CD14-positive monocyte (primary cell): ENCODE measurements around the gene PLCG1. TPM values are rescaled to one million over a fixed set of nuclear protein-coding genes. Genes with fewer than 3 reads are reported as not detected.

Source experiments
- DNase-seq, 3 donors: peaks; one replicate each; pipeline ENCODE4 v3.0.0-alpha.2; 2011 to 2022
- H2AFZ ChIP-seq: 2 replicates; pipeline ENCODE4 v1.6.0; 2012; ENCODE audit warnings: mild to moderate bottlenecking, low read depth, low read length, inconsistent platforms; ENCODE audit not compliant: insufficient read depth, poor library complexity, severe bottlenecking
- H3K27ac ChIP-seq, 2 donors: 1 replicate in 1 of 2; 2 replicates in 1 of 2; pipeline ENCODE4 v1.5.1; 2012 to 2013; ENCODE audit warnings: low read length in 2 of 2, control low read depth in 1 of 2, inconsistent platforms in 1 of 2, low read depth in 1 of 2, mild to moderate bottlenecking in 1 of 2
- H3K27me3 ChIP-seq, 2 donors: one replicate each; pipeline versions ENCODE4 v1.6.0 to v1.6.1; 2011 to 2013; ENCODE audit warnings: low read length in 2 of 2; ENCODE audit not compliant: control insufficient read depth in 2 of 2, insufficient read depth in 2 of 2
- H3K36me3 ChIP-seq, 2 donors: replicated peaks in 1 of 2; 1 replicate in 1 of 2; 2 replicates in 1 of 2; pipeline versions ENCODE4 v1.5.1 to v1.6.1; 2012 to 2013; ENCODE audit warnings: low read length in 2 of 2, control low read depth in 1 of 2, inconsistent platforms in 1 of 2, mild to moderate bottlenecking in 1 of 2; ENCODE audit not compliant: insufficient read depth in 2 of 2, control insufficient read depth in 1 of 2
- H3K4me1 ChIP-seq, 2 donors: 1 replicate in 1 of 2; 2 replicates in 1 of 2; pipeline versions ENCODE4 v1.5.1 to v1.6.1; 2012 to 2013; ENCODE audit warnings: low read length in 2 of 2, control low read depth in 1 of 2, inconsistent platforms in 1 of 2, mild to moderate bottlenecking in 1 of 2, moderate library complexity in 1 of 2; ENCODE audit not compliant: insufficient read depth in 2 of 2, control insufficient read depth in 1 of 2
- H3K4me2 ChIP-seq: replicated peaks from 2 replicates; pipeline ENCODE3; 2012; ENCODE audit warnings: low read length, moderate library complexity, mild to moderate bottlenecking; ENCODE audit not compliant: poor library complexity, severe bottlenecking; ENCODE audit errors: extremely low read depth
- H3K4me3 ChIP-seq, 3 experiments: fragments of 200-600 bp in 1 of 3; sonication (generic) in 1 of 3; replicated peaks in 1 of 3; 1 replicate in 2 of 3; 2 replicates in 1 of 3; pipeline ENCODE4 v1.5.1; 2011 to 2013; ENCODE audit warnings: low read length in 3 of 3, mild to moderate bottlenecking in 3 of 3, control low read depth in 2 of 3, low read depth in 2 of 3, inconsistent platforms in 1 of 3, moderate library complexity in 1 of 3
- H3K79me2 ChIP-seq: 2 replicates; pipeline ENCODE4 v1.6.0; 2012; ENCODE audit warnings: mild to moderate bottlenecking, control low read depth, inconsistent platforms, low read length, moderate library complexity; ENCODE audit not compliant: insufficient read depth
- H3K9ac ChIP-seq: 2 replicates; pipeline ENCODE4 v1.6.0; 2017; ENCODE audit warnings: low read length, mild to moderate bottlenecking; ENCODE audit not compliant: insufficient read depth, poor library complexity, severe bottlenecking
- H3K9me3 ChIP-seq, 2 donors: replicated peaks in 1 of 2; 1 replicate in 1 of 2; 2 replicates in 1 of 2; pipeline versions ENCODE4 v1.5.1 to v1.6.1; 2012 to 2013; ENCODE audit warnings: low read length in 2 of 2, control low read depth in 1 of 2; ENCODE audit not compliant: control insufficient read depth in 1 of 2, insufficient read depth in 1 of 2
- H4K20me1 ChIP-seq: 2 replicates; pipeline ENCODE4 v1.6.0; 2012; ENCODE audit warnings: mild to moderate bottlenecking, low read length, control low read depth, moderate library complexity; ENCODE audit not compliant: insufficient read depth
- H3K27ac Mint-ChIP-seq, 7 donors: one replicate each; pipeline ENCODE4 v1.8.0; 2020; ENCODE audit warnings: mild to moderate bottlenecking in 7 of 7, mixed read lengths in 7 of 7, moderate library complexity in 6 of 7, inconsistent platforms in 2 of 7
- H3K27me3 Mint-ChIP-seq, 3 donors: one replicate each; pipeline ENCODE4 v1.8.0; 2021 to 2022; ENCODE audit warnings: low read depth in 3 of 3, mild to moderate bottlenecking in 3 of 3, mixed read lengths in 3 of 3, moderate library complexity in 3 of 3, inconsistent platforms in 1 of 3
- H3K36me3 Mint-ChIP-seq, 2 donors: one replicate each; pipeline ENCODE4 v1.8.0; 2020; ENCODE audit warnings: mixed read lengths in 2 of 2, inconsistent platforms in 1 of 2, mild to moderate bottlenecking in 1 of 2
- H3K4me1 Mint-ChIP-seq: one replicate; pipeline ENCODE4 v1.8.0; 2020; ENCODE audit warnings: mild to moderate bottlenecking, mixed read lengths
- H3K4me3 Mint-ChIP-seq, 2 donors: one replicate each; pipeline ENCODE4 v1.8.0; 2020; ENCODE audit warnings: mild to moderate bottlenecking in 2 of 2, mixed read lengths in 2 of 2, moderate library complexity in 1 of 2
- H3K9me3 Mint-ChIP-seq, 7 donors: one replicate each; pipeline ENCODE4 v1.8.0; 2020 to 2022; ENCODE audit warnings: mixed read lengths in 7 of 7, mild to moderate bottlenecking in 6 of 7, moderate library complexity in 6 of 7, inconsistent platforms in 2 of 7
- CTCF ChIP-seq: fragments of 200-600 bp; IDR thresholded peaks from one replicate; pipeline ENCODE4 v1.8.0; 2022; ENCODE audit warnings: antibody characterized with exemption, mild to moderate bottlenecking
- WGBS: methylation state at CpG from one replicate; pipeline ENCODE4 v1.1.5; 2013; ENCODE audit warnings: missing lambda C conversion rate; ENCODE audit not compliant: insufficient coverage; 5-methylcytosine and 5-hydroxymethylcytosine counted together
- intact Hi-C, 2 donors: fragments of 100-400 bp; cut with micrococcal nuclease; formaldehyde crosslinking; loops; one replicate each; pipeline versions ENCODE4 v1.15.0 to v1.15.1; 2023
- polyA plus RNA-seq, 3 donors: library from polyadenylated mRNA; depleted of rRNA in 1 of 3; unstranded in 2 of 3; stranded (reverse) in 1 of 3; fragments of 300-500 nt in 2 of 3; fragments of >200 nt in 1 of 3; fragmentation: Illumina TruSeq in 2 of 3; gene quantifications; 1 replicate in 2 of 3; 2 replicates in 1 of 3; pipeline ENCODE4 v1.2.3, GENCODE V29; 2012 to 2021

The PLCG1 gene
- polyA plus RNA-seq, 3 donors: 0.33 to 3.8 (median 1.0) TPM

GRCh38 chr20:41118632-41119031, 18.7 kb upstream of the PLCG1 start:
- Mint-ChIP-seq H3K4me3 (no peak overlapping the region), H3K36me3 (peaks cover 90 to 96% of the 10 kb centered on the region in 2 donors), H3K4me1 (no peaks in the 10 kb centered on the region), H3K27me3 (no peaks in the 10 kb centered on the region), H3K9me3 (no peaks in the 10 kb centered on the region), H3K27ac (no peak overlapping the region)
- TF ChIP-seq CTCF: no peak
- no peaks in the 10 kb centered on the region for H3K27me3 ChIP-seq
- peaks cover 98 to 100% of the 10 kb centered on the region in 2 donors for H3K36me3 ChIP-seq
- no peak for DNase-seq
- WGBS: no CpG with 5 or more reads among the region's 3 CpGs
- H3K4me2 ChIP-seq: no peak overlapping the region
- no peak overlapping the region for H2AFZ ChIP-seq
- peaks cover 13% of the 10 kb centered on the region for H4K20me1 ChIP-seq
- no peaks in the 10 kb centered on the region for H3K9me3 ChIP-seq
- H3K9ac ChIP-seq: no peak overlapping the region
- intact Hi-C loops: no loop called here
- no peak overlapping the region for H3K4me3 ChIP-seq
- H3K27ac ChIP-seq: no peak overlapping the region
- no peaks in the 10 kb centered on the region for H3K79me2 ChIP-seq
- no peaks in the 10 kb centered on the region for H3K4me1 ChIP-seq

GRCh38 chr20:41119614-41120561, 17.5 kb upstream of the PLCG1 start:
- Histone ChIP-seq H3K27ac (no peak overlapping the region), H3K4me2 (no peak overlapping the region), H3K79me2 (no peaks in the 10 kb centered on the region), H3K36me3 (peaks cover 94 to 100% of the 10 kb centered on the region in 2 donors), H4K20me1 (peaks cover 7% of the 10 kb centered on the region), H3K4me1 (no peaks in the 10 kb centered on the region), H3K9ac (no peak overlapping the region), H3K9me3 (no peaks in the 10 kb centered on the region), H2AFZ (no peak overlapping the region), H3K4me3 (no peak overlapping the region), H3K27me3 (no peaks in the 10 kb centered on the region)
- 100% methylated on average over 2 of the region's 7 CpGs for whole genome bisulfite sequencing
- no peaks in the 10 kb centered on the region for H3K4me1 Mint-ChIP-seq
- H3K27me3 Mint-ChIP-seq: no peaks in the 10 kb centered on the region
- DNase-seq: no peak
- intact Hi-C loops: no loop called here
- no peak overlapping the region for H3K4me3 Mint-ChIP-seq
- H3K27ac Mint-ChIP-seq: peak overlapping the region in 1 of 7 donors; percentile 27
- no peak for TF ChIP-seq CTCF
- H3K36me3 Mint-ChIP-seq: peaks cover 88 to 95% of the 10 kb centered on the region in 2 donors
- no peaks in the 10 kb centered on the region for H3K9me3 Mint-ChIP-seq
